GM12874 (cell line): Measurements from ENCODE around the gene ERBB4.

Source experiments
- CTCF ChIP-seq: IDR thresholded peaks from 2 replicates; pipeline ENCODE4 v1.5.1; 2011; ENCODE audit warnings: low read depth, mild to moderate bottlenecking, control low read depth, low read length, moderate library complexity; ENCODE audit not compliant: insufficient read depth

Gene ERBB4

GRCh38 chr2:212361174-212361756, 177.3 kb downstream of the ERBB4 start:
- no peak for TF ChIP-seq CTCF

GRCh38 chr2:212360068-212360460, 178.5 kb downstream of the ERBB4 start:
- TF ChIP-seq CTCF = no peak

GRCh38 chr2:212359425-212360067, 179.1 kb downstream of the ERBB4 start:
- no peak for TF ChIP-seq CTCF

GRCh38 chr2:212357606-212358005, 181.0 kb downstream of the ERBB4 start:
- TF ChIP-seq CTCF = no peak

GRCh38 chr2:212354382-212354781, 184.2 kb downstream of the ERBB4 start:
- TF ChIP-seq CTCF = no peak

GRCh38 chr2:212348501-212348900, 190.1 kb downstream of the ERBB4 start:
- TF ChIP-seq CTCF = no peak

- TF ChIP-seq CTCF = no peak
Measured at GRCh38 chr2:212346865-212347264, 191.7 kb downstream of the ERBB4 start.
